ENCODE data around the gene MT1F.

Gene MT1F

DNA sequence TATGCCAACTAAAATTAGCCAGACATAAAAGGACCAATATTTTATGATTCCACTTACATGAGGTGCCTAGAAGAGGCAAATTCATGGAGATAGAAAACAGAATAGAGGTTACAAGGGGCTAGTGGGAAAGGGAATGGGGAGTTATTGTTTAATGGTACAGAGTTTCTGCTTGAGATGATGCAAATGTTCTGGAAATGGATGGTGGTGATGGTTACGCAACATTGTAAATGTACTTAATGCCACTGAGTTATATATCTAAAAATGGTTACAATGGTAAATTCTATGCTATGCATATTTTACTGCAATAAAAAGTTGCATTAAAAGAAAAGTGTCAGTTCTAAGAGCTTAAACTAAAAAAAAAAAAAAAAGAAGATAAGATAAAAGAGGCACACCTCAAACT, 42.4 kb downstream of the MT1F start:
- peak in 7 of 11 experiments; percentile 22 to 83 (median 58); a peak in 8 of 22 replicates for TF ChIP-seq Cebpa-rat (IDR thresholded peaks at IDR 0.05)
- Histone ChIP-seq H3K4me1 (peaks cover 5 to 20% (median 11%) of the 10 kb centered on the region in 10 experiments; a peak in 18 of 20 replicates), H3K9me3 (replicated peaks in 1 of 11) (peaks cover 26 to 32% (median 29%) of the 10 kb centered on the region in 11 experiments), H3K27ac (no peak overlapping the region), H4K20me1 (no peaks in the 10 kb centered on the region), H3K27me3 (no peaks in the 10 kb centered on the region), H3K4me2 (peak overlapping the region in 6 of 11 experiments; percentile 6 to 55 (median 21); a peak in 8 of 22 replicates), H3K4me3 (no peak overlapping the region), H3K36me3 (no peaks in the 10 kb centered on the region; a peak in 1 of 22 replicates), H3K9ac (no peak overlapping the region)

- no peak overlapping the region for H3K9ac ChIP-seq
- H4K20me1 ChIP-seq: no peaks in the 10 kb centered on the region
- peaks cover 5 to 20% (median 11%) of the 10 kb centered on the region in 10 experiments; a peak in 18 of 20 replicates for H3K4me1 ChIP-seq
- H3K4me2 ChIP-seq: peak overlapping the region in 6 of 11 experiments; percentile 6 to 55 (median 21); a peak in 5 of 22 replicates
- H3K36me3 ChIP-seq: no peaks in the 10 kb centered on the region; a peak in 1 of 22 replicates
- H3K4me3 ChIP-seq: no peak overlapping the region
- H3K27ac ChIP-seq: no peak overlapping the region
- H3K27me3 ChIP-seq: no peaks in the 10 kb centered on the region
- no peak for TF ChIP-seq Cebpa-rat (IDR thresholded peaks at IDR 0.05)
- peaks cover 21 to 28% (median 25%) of the 10 kb centered on the region in 11 experiments for H3K9me3 ChIP-seq (replicated peaks in 1 of 11)
Observed at GRCh38 chr16:56700631-56701030, 42.9 kb downstream of the MT1F start.

DNA sequence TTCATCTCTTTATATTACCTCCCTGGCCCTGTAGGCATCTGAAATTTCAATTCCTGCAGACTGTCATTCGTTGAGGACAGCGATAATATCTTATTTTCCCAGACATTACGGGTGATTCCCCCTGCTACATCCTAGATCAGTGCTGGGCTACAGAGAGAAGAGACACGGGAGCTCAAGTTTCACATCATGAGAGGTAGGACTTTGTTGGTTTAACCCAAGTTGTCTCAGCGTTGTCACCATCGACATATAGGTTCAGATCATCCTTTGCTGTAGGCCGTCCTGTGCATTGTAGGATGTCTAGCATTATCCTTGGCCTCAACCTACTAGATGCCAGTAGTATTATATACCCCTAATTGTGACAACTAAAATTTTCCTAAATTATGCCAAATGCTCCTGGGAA, 43.8 kb downstream of the MT1F start:
- no peak overlapping the region for H3K27ac ChIP-seq
- H4K20me1 ChIP-seq: no peaks in the 10 kb centered on the region
- no peak overlapping the region for H3K4me3 ChIP-seq
- H3K27me3 ChIP-seq: no peaks in the 10 kb centered on the region
- H3K4me2 ChIP-seq: peak overlapping the region in 7 of 11 experiments; percentile 2 to 35 (median 14); a peak in 5 of 22 replicates
- peaks cover 13 to 19% (median 16%) of the 10 kb centered on the region in 11 experiments for H3K9me3 ChIP-seq (replicated peaks in 1 of 11)
- TF ChIP-seq Cebpa-rat (IDR thresholded peaks at IDR 0.05): no peak
- H3K36me3 ChIP-seq: no peaks in the 10 kb centered on the region; a peak in 1 of 22 replicates
- H3K4me1 ChIP-seq: peaks cover 5 to 20% (median 11%) of the 10 kb centered on the region in 10 experiments; a peak in 18 of 20 replicates
- H3K9ac ChIP-seq: no peak overlapping the region

DNA sequence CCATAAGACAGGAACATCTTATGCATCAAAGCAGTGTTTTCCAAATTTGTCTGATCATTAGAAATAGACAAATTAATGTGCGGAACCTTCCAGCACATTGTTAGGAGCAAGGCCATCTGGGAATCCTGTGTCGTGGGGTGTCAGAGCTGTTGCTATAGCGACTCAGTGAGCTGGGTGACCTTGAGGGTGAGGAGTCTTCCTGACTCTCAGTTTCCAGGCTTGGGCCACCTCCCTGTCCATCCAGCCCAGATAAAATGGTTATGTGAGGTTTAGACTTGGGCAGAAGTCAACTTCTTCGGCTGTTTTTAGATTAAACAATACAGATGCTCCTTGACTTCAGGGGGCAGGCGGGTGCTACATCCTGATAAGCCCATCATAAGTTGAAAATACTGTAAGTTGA, 45.1 kb downstream of the MT1F start:
- Histone ChIP-seq H3K36me3 (no peaks in the 10 kb centered on the region), H3K9ac (0 out of 22 replicates have a peak overlapping the region, but pooled peaks of 1 of the 11 experiments have one; percentile 27), H3K4me1 (peaks cover 5 to 20% (median 11%) of the 10 kb centered on the region in 10 experiments; a peak in 18 of 20 replicates), H3K27me3 (no peaks in the 10 kb centered on the region), H3K27ac (no peak overlapping the region), H3K9me3 (replicated peaks in 1 of 11) (peaks cover under 1 to 6% (median 4%) of the 10 kb centered on the region in 11 experiments; a peak in 17 of 22 replicates), H4K20me1 (no peaks in the 10 kb centered on the region), H3K4me2 (no peak overlapping the region), H3K4me3 (no peak overlapping the region)
- TF ChIP-seq Cebpa-rat (IDR thresholded peaks at IDR 0.05): no peak

All from BLaER1 treated with 17β-estradiol and CSF1 and Interleukin-3, amounts not matched to agents 10 nM and 100 nM (cell line).